ENCODE data around the gene CRAMP1.
"Not testable (repeated sequence)": the region's sequence is repeated elsewhere in the genome, so short reads cannot be mapped to it uniquely, and the experiment has no call there.

CRAMP1 gene

DNA sequence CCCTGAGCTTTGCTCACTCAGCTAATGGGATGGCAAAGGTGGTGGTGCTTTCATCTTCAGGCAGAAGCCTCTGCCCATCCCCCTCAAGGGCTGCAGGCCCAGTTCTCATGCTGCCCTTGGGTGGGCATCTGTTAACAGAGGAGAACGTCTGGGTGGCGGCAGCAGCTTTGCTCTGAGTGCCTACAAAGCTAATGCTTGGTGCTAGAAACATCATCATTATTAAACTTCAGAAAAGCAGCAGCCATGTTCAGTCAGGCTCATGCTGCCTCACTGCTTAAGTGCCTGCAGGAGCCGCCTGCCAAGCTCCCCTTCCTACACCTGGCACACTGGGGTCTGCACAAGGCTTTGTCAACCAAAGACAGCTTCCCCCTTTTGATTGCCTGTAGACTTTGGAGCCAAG is 88.1 kb downstream of the CRAMP1 start:
- Histone ChIP-seq H4K8ac (ENCODE audit: low read depth, low read length) (no peak overlapping the region), H3K36me3 (replicated peaks in 1 of 2; ENCODE audit: control insufficient read depth in 2 of 2, insufficient read depth in 2 of 2, low read length in 2 of 2) (peaks cover 43 to 83% of the 10 kb centered on the region in 2 donors), H3K4me1 (ENCODE audit: control insufficient read depth in 2 of 2, insufficient read depth in 1 of 2, low read depth in 1 of 2, low read length in 2 of 2) (no peaks in the 10 kb centered on the region), H3K14ac (ENCODE audit: low read length) (no peak overlapping the region), H3K4ac (ENCODE audit: low read length) (no peak overlapping the region), H3K9ac (ENCODE audit: low read depth, low read length, poor library complexity) (no peak overlapping the region), H2AFZ (ENCODE audit: low read length) (no peak overlapping the region), H3K9me3 (replicated peaks in 1 of 2; ENCODE audit: control insufficient read depth in 2 of 2, insufficient read depth in 1 of 2, low read depth in 1 of 2, low read length in 2 of 2) (no peaks in the 10 kb centered on the region), H3K23ac (ENCODE audit: low read depth, low read length, poor library complexity) (no peak overlapping the region), H3K18ac (ENCODE audit: low read length) (no peak overlapping the region), H2AK5ac (ENCODE audit: low read depth, low read length) (no peak overlapping the region), H2BK15ac (ENCODE audit: low read length) (no peak overlapping the region), H2BK12ac (ENCODE audit: low read length) (no peak overlapping the region), H3K79me1 (ENCODE audit: low read depth, low read length) (peaks cover 2% of the 10 kb centered on the region), H3K4me3 (ENCODE audit: low read length in 2 of 2) (no peak overlapping the region), H4K91ac (ENCODE audit: low read depth, low read length, poor library complexity) (no peak overlapping the region), H2BK120ac (ENCODE audit: low read depth, low read length) (no peak overlapping the region), H3K4me2 (ENCODE audit: insufficient read depth, low read length, poor library complexity, severe bottlenecking) (no peak overlapping the region), H3K27ac (replicated peaks; ENCODE audit: low read length) (no peak overlapping the region), H2BK5ac (ENCODE audit: low read length) (no peak overlapping the region), H3K27me3 (ENCODE audit: control insufficient read depth in 3 of 3, insufficient read depth in 3 of 3, low read depth in 1 of 3, low read length in 3 of 3) (no peaks in the 10 kb centered on the region)
- no CpG with 5 or more reads among the region's 3 CpGs for WGBS, 2 donors (ENCODE audit: extremely low coverage in 2 of 2, insufficient read length in 2 of 2, insufficient replicate concordance in 1 of 2)
- DNase-seq (ENCODE audit: low spot score): no peak

- Histone ChIP-seq H2AFZ (ENCODE audit: low read length) (no peak overlapping the region), H4K8ac (ENCODE audit: low read depth, low read length) (no peak overlapping the region), H4K91ac (ENCODE audit: low read depth, low read length, poor library complexity) (no peak overlapping the region), H3K27ac (replicated peaks; ENCODE audit: low read length) (no peak overlapping the region), H3K36me3 (replicated peaks in 1 of 2; ENCODE audit: control insufficient read depth in 2 of 2, insufficient read depth in 2 of 2, low read length in 2 of 2) (peaks cover 39 to 72% of the 10 kb centered on the region in 2 donors), H3K4me2 (ENCODE audit: insufficient read depth, low read length, poor library complexity, severe bottlenecking) (no peak overlapping the region), H3K27me3 (ENCODE audit: control insufficient read depth in 3 of 3, insufficient read depth in 3 of 3, low read depth in 1 of 3, low read length in 3 of 3) (no peaks in the 10 kb centered on the region), H3K4ac (ENCODE audit: low read length) (no peak overlapping the region), H3K9ac (ENCODE audit: low read depth, low read length, poor library complexity) (no peak overlapping the region), H2BK120ac (ENCODE audit: low read depth, low read length) (no peak overlapping the region), H2BK12ac (ENCODE audit: low read length) (no peak overlapping the region), H3K9me3 (replicated peaks in 1 of 2; ENCODE audit: control insufficient read depth in 2 of 2, insufficient read depth in 1 of 2, low read depth in 1 of 2, low read length in 2 of 2) (no peaks in the 10 kb centered on the region), H3K23ac (ENCODE audit: low read depth, low read length, poor library complexity) (no peak overlapping the region), H3K14ac (ENCODE audit: low read length) (no peak overlapping the region), H3K79me1 (ENCODE audit: low read depth, low read length) (peaks cover 2% of the 10 kb centered on the region), H2BK15ac (ENCODE audit: low read length) (no peak overlapping the region), H3K18ac (ENCODE audit: low read length) (no peak overlapping the region), H2BK5ac (ENCODE audit: low read length) (no peak overlapping the region), H3K4me3 (ENCODE audit: low read length in 2 of 2) (no peak overlapping the region), H3K4me1 (ENCODE audit: control insufficient read depth in 2 of 2, insufficient read depth in 1 of 2, low read depth in 1 of 2, low read length in 2 of 2) (no peaks in the 10 kb centered on the region), H2AK5ac (ENCODE audit: low read depth, low read length) (no peak overlapping the region)
- no CpG with 5 or more reads among the region's 6 CpGs for WGBS, 2 donors (ENCODE audit: extremely low coverage in 2 of 2, insufficient read length in 2 of 2, insufficient replicate concordance in 1 of 2)
- DNase-seq (ENCODE audit: low spot score): no peak
These were observed 89.2 kb downstream of the CRAMP1 start for GRCh38 chr16:1701216-1701878.

DNA sequence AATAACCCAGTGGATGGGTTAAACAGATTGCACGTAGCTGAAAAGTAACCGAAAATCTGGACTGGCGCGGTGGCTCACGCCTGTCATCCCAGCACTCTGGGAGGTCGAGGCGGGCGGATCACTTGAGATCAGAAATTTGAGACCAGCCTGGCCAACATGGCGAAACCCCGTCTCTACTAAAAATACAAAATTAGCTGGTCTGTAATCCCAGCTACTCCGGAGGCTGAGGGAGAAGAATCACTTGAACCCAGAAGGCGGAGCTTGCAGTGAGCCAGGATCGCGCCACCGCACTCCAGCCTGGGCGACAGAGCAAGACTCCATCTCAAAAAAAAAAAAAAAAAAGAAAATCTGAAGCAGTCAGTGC is 93.1 kb downstream of the CRAMP1 start:
- Histone ChIP-seq H3K4me3 (ENCODE audit: low read length in 2 of 2) (peak overlapping the region; percentile 95 to 98), H3K36me3 (replicated peaks in 1 of 2; ENCODE audit: control insufficient read depth in 2 of 2, insufficient read depth in 2 of 2, low read length in 2 of 2) (peaks cover 16 to 48% of the 10 kb centered on the region in 2 donors), H3K27ac (replicated peaks; ENCODE audit: low read length) (peak overlapping the region; percentile 97), H2BK5ac (ENCODE audit: low read length) (peak overlapping the region; percentile 99), H3K4me2 (ENCODE audit: insufficient read depth, low read length, poor library complexity, severe bottlenecking) (peak overlapping the region; percentile 85), H3K9ac (ENCODE audit: low read depth, low read length, poor library complexity) (peak overlapping the region; percentile 98), H3K18ac (ENCODE audit: low read length) (peak overlapping the region; percentile 98), H2AFZ (ENCODE audit: low read length) (peak overlapping the region; percentile 93), H3K79me1 (ENCODE audit: low read depth, low read length) (peaks cover 15% of the 10 kb centered on the region), H3K4me1 (ENCODE audit: control insufficient read depth in 2 of 2, insufficient read depth in 1 of 2, low read depth in 1 of 2, low read length in 2 of 2) (peaks cover 5 to 12% of the 10 kb centered on the region in 2 donors)
- not testable (repeated sequence) for H2AK5ac ChIP-seq (ENCODE audit: low read depth, low read length); H2BK12ac ChIP-seq (ENCODE audit: low read length); H2BK120ac ChIP-seq (ENCODE audit: low read depth, low read length); H3K9me3 ChIP-seq (replicated peaks in 1 of 2; ENCODE audit: control insufficient read depth in 2 of 2, insufficient read depth in 1 of 2, low read depth in 1 of 2, low read length in 2 of 2); H3K23ac ChIP-seq (ENCODE audit: low read depth, low read length, poor library complexity); H3K27me3 ChIP-seq (ENCODE audit: control insufficient read depth in 3 of 3, insufficient read depth in 3 of 3, low read depth in 1 of 3, low read length in 3 of 3); DNase-seq (ENCODE audit: low spot score); H3K14ac ChIP-seq (ENCODE audit: low read length); H3K4ac ChIP-seq (ENCODE audit: low read length); H4K91ac ChIP-seq (ENCODE audit: low read depth, low read length, poor library complexity); H4K8ac ChIP-seq (ENCODE audit: low read depth, low read length); H2BK15ac ChIP-seq (ENCODE audit: low read length)
- WGBS, 2 donors (ENCODE audit: extremely low coverage in 2 of 2, insufficient read length in 2 of 2, insufficient replicate concordance in 1 of 2): no CpG with 5 or more reads among the region's 16 CpGs

DNA sequence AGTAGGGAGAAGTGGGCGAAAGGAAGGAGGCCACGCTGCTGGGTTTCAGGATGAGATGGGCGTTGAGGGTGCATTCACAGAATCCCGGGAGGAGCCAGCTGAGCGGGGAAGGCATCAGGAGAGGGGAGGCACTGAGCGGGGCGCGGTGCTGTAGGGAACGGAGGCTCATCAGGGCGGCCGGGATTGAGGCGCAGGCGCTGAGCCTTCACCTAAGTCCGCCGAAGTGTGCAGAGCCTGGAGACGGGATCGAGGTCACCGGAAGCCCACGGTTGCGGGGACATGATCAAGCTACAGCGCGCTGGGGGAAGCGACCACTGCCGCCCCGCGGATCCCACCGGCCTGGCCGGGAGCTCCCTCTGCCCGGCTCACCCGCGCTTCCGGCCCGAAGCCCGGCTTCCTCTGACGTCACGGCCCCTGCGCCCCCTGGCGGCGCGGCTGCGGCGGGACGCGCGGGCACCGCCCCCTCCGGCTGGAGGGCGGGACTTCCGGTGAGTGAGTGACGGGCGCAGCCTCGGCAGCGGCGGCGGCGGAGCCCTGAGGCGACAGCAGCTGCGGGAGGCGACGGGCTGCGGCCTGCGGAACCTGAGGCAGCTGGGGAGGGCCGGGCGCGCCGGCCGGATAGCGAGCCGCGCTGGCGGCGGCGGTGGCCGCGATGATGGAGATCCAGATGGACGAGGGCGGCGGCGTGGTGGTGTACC is 93.7 kb downstream of the CRAMP1 start, which contains the start of gene MAPK8IP3:
Gene MAPK8IP3 (plus strand): TSS at position 508 of the 698 bp plus-strand sequence. CDS start 145 bp downstream, at position 653.
- H4K8ac ChIP-seq (ENCODE audit: low read depth, low read length): peak within 1 kb of the TSS; percentile 52
- peak within 1 kb of the TSS; percentile 99 for H2BK5ac ChIP-seq (ENCODE audit: low read length)
- H3K4me3 ChIP-seq (ENCODE audit: low read length in 2 of 2): peak within 1 kb of the TSS; percentile 98
- no peak within 1 kb of the TSS for H2BK120ac ChIP-seq (ENCODE audit: low read depth, low read length)
- H3K27me3 ChIP-seq (ENCODE audit: control insufficient read depth in 3 of 3, insufficient read depth in 3 of 3, low read depth in 1 of 3, low read length in 3 of 3): no peaks in the 10 kb centered on the region
- H4K91ac ChIP-seq (ENCODE audit: low read depth, low read length, poor library complexity): no peak within 1 kb of the TSS
- H3K4me2 ChIP-seq (ENCODE audit: insufficient read depth, low read length, poor library complexity, severe bottlenecking): peak within 1 kb of the TSS; percentile 89
- H3K36me3 ChIP-seq (replicated peaks in 1 of 2; ENCODE audit: control insufficient read depth in 2 of 2, insufficient read depth in 2 of 2, low read length in 2 of 2): peaks cover 13 to 43% of the 10 kb centered on the region in 2 donors
- H3K18ac ChIP-seq (ENCODE audit: low read length): peak within 1 kb of the TSS; percentile 98
- H3K14ac ChIP-seq (ENCODE audit: low read length): peak within 1 kb of the TSS; percentile 98
- H2BK15ac ChIP-seq (ENCODE audit: low read length): peak within 1 kb of the TSS; percentile 96
- H2AK5ac ChIP-seq (ENCODE audit: low read depth, low read length): peak within 1 kb of the TSS; percentile 91
- peak; percentile 97 for DNase-seq (ENCODE audit: low spot score)
- peak within 1 kb of the TSS; percentile 97 for H3K4ac ChIP-seq (ENCODE audit: low read length)
- H3K23ac ChIP-seq (ENCODE audit: low read depth, low read length, poor library complexity): peak within 1 kb of the TSS; percentile 100
- H3K79me1 ChIP-seq (ENCODE audit: low read depth, low read length): peaks cover 15% of the 10 kb centered on the region
- H3K9ac ChIP-seq (ENCODE audit: low read depth, low read length, poor library complexity): peak within 1 kb of the TSS; percentile 100
- H2AFZ ChIP-seq (ENCODE audit: low read length): peak within 1 kb of the TSS; percentile 93
- no peaks in the 10 kb centered on the region for H3K9me3 ChIP-seq (replicated peaks in 1 of 2; ENCODE audit: control insufficient read depth in 2 of 2, insufficient read depth in 1 of 2, low read depth in 1 of 2, low read length in 2 of 2)
- no CpG with 5 or more reads among the region's 79 CpGs for WGBS, 2 donors (ENCODE audit: extremely low coverage in 2 of 2, insufficient read length in 2 of 2, insufficient replicate concordance in 1 of 2)
- H3K4me1 ChIP-seq (ENCODE audit: control insufficient read depth in 2 of 2, insufficient read depth in 1 of 2, low read depth in 1 of 2, low read length in 2 of 2): peaks cover 5 to 12% of the 10 kb centered on the region in 2 donors
- peak within 1 kb of the TSS; percentile 97 for H3K27ac ChIP-seq (replicated peaks; ENCODE audit: low read length)
- H2BK12ac ChIP-seq (ENCODE audit: low read length): peak within 1 kb of the TSS; percentile 99

Data from neuronal stem cell (in vitro differentiated cells).